HepG2 (cell line): ENCODE results near the gene MYCBPAP.

Source experiments
- POLR2A ChIP-seq, 2 experiments: IDR thresholded peaks; 2 replicates each; pipeline ENCODE4 v1.6.1; 2011; ENCODE audit warnings: low read depth in 2 of 2, low read length in 2 of 2, mild to moderate bottlenecking in 1 of 2, moderate library complexity in 1 of 2; ENCODE audit not compliant: insufficient read depth in 1 of 2
- TF ChIP-seq, protein P1 (sequence below): sonication (generic); formaldehyde crosslinking; IDR thresholded peaks from 2 replicates; pipeline ENCODE4 v1.5.0; 2020; ENCODE audit warnings: mild to moderate bottlenecking, missing genetic modification reagents, moderate library complexity

GRCh38 chr17:50469671-50470305 is 38.5 kb upstream of the MYCBPAP start:
- TF ChIP-seq, protein P1, sequence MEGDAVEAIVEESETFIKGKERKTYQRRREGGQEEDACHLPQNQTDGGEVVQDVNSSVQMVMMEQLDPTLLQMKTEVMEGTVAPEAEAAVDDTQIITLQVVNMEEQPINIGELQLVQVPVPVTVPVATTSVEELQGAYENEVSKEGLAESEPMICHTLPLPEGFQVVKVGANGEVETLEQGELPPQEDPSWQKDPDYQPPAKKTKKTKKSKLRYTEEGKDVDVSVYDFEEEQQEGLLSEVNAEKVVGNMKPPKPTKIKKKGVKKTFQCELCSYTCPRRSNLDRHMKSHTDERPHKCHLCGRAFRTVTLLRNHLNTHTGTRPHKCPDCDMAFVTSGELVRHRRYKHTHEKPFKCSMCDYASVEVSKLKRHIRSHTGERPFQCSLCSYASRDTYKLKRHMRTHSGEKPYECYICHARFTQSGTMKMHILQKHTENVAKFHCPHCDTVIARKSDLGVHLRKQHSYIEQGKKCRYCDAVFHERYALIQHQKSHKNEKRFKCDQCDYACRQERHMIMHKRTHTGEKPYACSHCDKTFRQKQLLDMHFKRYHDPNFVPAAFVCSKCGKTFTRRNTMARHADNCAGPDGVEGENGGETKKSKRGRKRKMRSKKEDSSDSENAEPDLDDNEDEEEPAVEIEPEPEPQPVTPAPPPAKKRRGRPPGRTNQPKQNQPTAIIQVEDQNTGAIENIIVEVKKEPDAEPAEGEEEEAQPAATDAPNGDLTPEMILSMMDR (CRISPR knock-in tag): no peak
- TF ChIP-seq POLR2A (IDR thresholded peaks at IDR 0.05; ENCODE audit: insufficient read depth in 1 of 2, low read depth in 2 of 2, low read length in 2 of 2): no peak
